Measurements from ENCODE around the gene SYF2.

Gene SYF2

GRCh38 chr1:25182629-25183028 lies 49.7 kb downstream of the SYF2 start:
- DNase-seq: no peak

DNA sequence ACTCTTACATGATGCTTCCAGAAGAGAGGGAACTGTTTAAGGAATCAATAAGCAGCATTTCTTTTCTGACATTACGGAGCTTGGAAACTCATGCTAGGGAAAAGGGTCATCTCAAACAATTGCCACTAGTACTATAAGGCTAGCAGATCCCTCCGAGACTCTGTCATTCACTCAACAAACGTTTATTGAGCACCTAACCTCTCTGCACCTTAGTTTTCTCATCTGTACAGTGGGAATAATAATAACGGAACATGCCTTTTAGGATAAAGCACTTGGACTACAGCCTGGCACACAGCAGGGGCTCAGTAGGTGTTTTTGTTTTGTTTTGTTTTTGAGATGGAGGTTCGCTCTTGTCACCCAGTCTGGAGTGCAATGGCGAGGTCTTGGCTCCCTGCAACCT lies 51.3 kb downstream of the SYF2 start:
- no peak for DNase-seq

- no peak for DNase-seq
Observed at GRCh38 chr1:25178917-25179561, 53.3 kb downstream of the SYF2 start.

GRCh38 chr1:25174730-25175612 lies 57.3 kb downstream of the SYF2 start:
- DNase-seq: no peak

DNA sequence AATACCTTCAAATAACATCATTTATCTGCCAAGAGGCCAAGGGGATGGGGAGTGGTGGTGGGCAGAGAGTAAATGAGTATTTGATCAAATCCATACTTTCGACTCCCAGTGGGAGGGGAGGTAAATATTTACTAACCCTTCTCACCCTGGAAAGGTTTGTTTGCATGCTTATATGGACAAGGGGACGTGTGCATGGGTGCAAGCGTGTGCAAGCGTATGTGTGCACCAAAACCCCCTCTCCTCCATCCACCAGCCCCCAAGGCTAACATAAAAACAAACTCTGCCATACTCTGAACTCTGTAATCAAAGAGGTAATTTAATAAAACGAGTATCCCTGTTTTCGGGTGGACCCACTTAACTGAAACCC lies 58.0 kb downstream of the SYF2 start:
- DNase-seq: no peak

DNA sequence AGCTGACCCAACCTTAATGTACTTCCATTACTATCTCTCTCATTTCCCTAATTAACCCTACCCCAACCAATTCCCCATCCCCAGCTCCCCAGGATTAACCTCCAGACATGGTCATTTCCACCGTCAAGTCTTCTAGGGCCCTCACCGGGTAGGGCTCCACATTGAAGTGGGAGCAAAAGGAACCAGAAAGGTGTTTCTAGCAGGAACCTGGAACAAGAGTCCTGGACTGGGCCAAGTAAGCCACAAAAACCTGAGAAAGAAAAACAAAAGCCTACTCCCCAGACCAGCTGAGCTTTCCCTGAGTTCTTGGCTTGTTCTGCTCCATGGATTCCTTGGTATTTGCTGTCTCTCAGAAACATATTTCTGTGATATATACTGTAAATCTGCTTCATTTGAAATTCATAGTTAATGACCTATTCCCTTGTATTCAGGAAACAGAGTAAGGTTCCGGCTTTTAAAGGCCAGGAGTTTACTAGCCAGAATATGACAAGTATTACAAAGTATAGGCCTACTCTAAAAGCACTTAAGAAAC lies 58.4 kb downstream of the SYF2 start:
- DNase-seq: no peak

Data from DMS79 treated with DMSO at 0.1 percent for 48 hours (cell line).